ENCODE data around the gene TULP4.

- TF ChIP-seq CTCF (IDR thresholded peaks at IDR 0.05) (no peak), POLR2A (IDR thresholded peaks at IDR 0.05) (no peak)
These were observed 242.5 kb downstream of the TULP4 start for GRCh38 chr6:158554611-158555361.

All from prostate gland (tissue), 2 donors.